Measurements from ENCODE around the gene CAMKK2. TPM values are rescaled to one million over a fixed set of nuclear protein-coding genes. Genes with fewer than 3 reads are reported as not detected.
"Not testable (repeated sequence)": the region's sequence is repeated elsewhere in the genome, so short reads cannot be mapped to it uniquely, and the experiment has no call there.

The CAMKK2 gene
- total RNA-seq, 4 donors from 2014 or later, result 18.4 to 25.8 (median 25.0) TPM

GRCh38 chr12:121209221-121209620, 87.3 kb downstream of the CAMKK2 start:
- Histone ChIP-seq H3K27ac (no peak overlapping the region), H3K36me3 (no peaks in the 10 kb centered on the region), H3K4me3 (peak overlapping the region; percentile 76), H3K9me3 (no peaks in the 10 kb centered on the region), H3K27me3 (no peaks in the 10 kb centered on the region), H3K4me1 (peaks cover 16% of the 10 kb centered on the region)
- WGBS, result 87% methylated on average over 15 of the region's 15 CpGs
- DNase-seq (ENCODE audit: low spot score in 2 of 2), result peak in 1 of 2 donors; percentile 72
- TF ChIP-seq POLR2AphosphoS5 (IDR thresholded peaks at IDR 0.05), result no peak
- no peak for TF ChIP-seq POLR2A (IDR thresholded peaks at IDR 0.05)
- no peak for TF ChIP-seq EP300 (IDR thresholded peaks at IDR 0.05)
- TF ChIP-seq CTCF (IDR thresholded peaks at IDR 0.05), result no peak

- not testable (repeated sequence) for DNase-seq (ENCODE audit: low spot score in 2 of 2); H3K4me3 ChIP-seq; H3K36me3 ChIP-seq; H3K27me3 ChIP-seq; H3K9me3 ChIP-seq; H3K27ac ChIP-seq
- peaks cover 16% of the 10 kb centered on the region for H3K4me1 ChIP-seq
- WGBS, result 91% methylated on average over 10 of the region's 10 CpGs
Observed at GRCh38 chr12:121208571-121208970, 87.9 kb downstream of the CAMKK2 start.

- H3K27ac ChIP-seq, result no peak overlapping the region
- TF ChIP-seq POLR2AphosphoS5 (IDR thresholded peaks at IDR 0.05) (no peak), EP300 (IDR thresholded peaks at IDR 0.05) (no peak), POLR2A (IDR thresholded peaks at IDR 0.05) (no peak), CTCF (IDR thresholded peaks at IDR 0.05) (no peak)
- H3K36me3 ChIP-seq, result no peaks in the 10 kb centered on the region
- no peak for DNase-seq (ENCODE audit: low spot score in 2 of 2)
- WGBS, result 66% methylated on average over 7 of the region's 7 CpGs
- H3K4me3 ChIP-seq, result no peak overlapping the region
- H3K4me1 ChIP-seq, result peaks cover 11% of the 10 kb centered on the region
- no peaks in the 10 kb centered on the region for H3K9me3 ChIP-seq
- H3K27me3 ChIP-seq, result no peaks in the 10 kb centered on the region
Observed at GRCh38 chr12:121205491-121205890, 91.0 kb downstream of the CAMKK2 start.

GRCh38 chr12:121203482-121203881, 93.0 kb downstream of the CAMKK2 start:
- WGBS, result 83% methylated on average over 11 of the region's 11 CpGs

GRCh38 chr12:121202407-121203355, 93.8 kb downstream of the CAMKK2 start:
- Histone ChIP-seq H3K36me3 (no peaks in the 10 kb centered on the region), H3K4me3 (no peak overlapping the region), H3K27me3 (no peaks in the 10 kb centered on the region), H3K4me1 (peaks cover 4% of the 10 kb centered on the region), H3K27ac (no peak overlapping the region), H3K9me3 (no peaks in the 10 kb centered on the region)
- no peak for DNase-seq (ENCODE audit: low spot score in 2 of 2)
- TF ChIP-seq EP300 (IDR thresholded peaks at IDR 0.05) (no peak), POLR2AphosphoS5 (IDR thresholded peaks at IDR 0.05) (no peak), POLR2A (IDR thresholded peaks at IDR 0.05) (no peak), CTCF (IDR thresholded peaks at IDR 0.05) (no peak)
- 66% methylated on average over 14 of the region's 14 CpGs for WGBS

More at GRCh38 chr12:121203482-121203881, 93.0 kb downstream of the CAMKK2 start:
- DNase-seq (ENCODE audit: low spot score in 2 of 2), result no peak
- H3K4me1 ChIP-seq, result peaks cover 4% of the 10 kb centered on the region
- H3K36me3 ChIP-seq, result no peaks in the 10 kb centered on the region
- no peak overlapping the region for H3K27ac ChIP-seq
- no peaks in the 10 kb centered on the region for H3K9me3 ChIP-seq
- no peak overlapping the region for H3K4me3 ChIP-seq
- TF ChIP-seq CTCF (IDR thresholded peaks at IDR 0.05), result no peak
- TF ChIP-seq POLR2AphosphoS5 (IDR thresholded peaks at IDR 0.05), result no peak
- no peak for TF ChIP-seq EP300 (IDR thresholded peaks at IDR 0.05)
- no peak for TF ChIP-seq POLR2A (IDR thresholded peaks at IDR 0.05)
- no peaks in the 10 kb centered on the region for H3K27me3 ChIP-seq

- not testable (repeated sequence) for H3K9me3 ChIP-seq; H3K4me3 ChIP-seq; H3K36me3 ChIP-seq; H3K27ac ChIP-seq; H3K27me3 ChIP-seq; DNase-seq (ENCODE audit: low spot score in 2 of 2); H3K4me1 ChIP-seq
- 90% methylated on average over 6 of the region's 6 CpGs for WGBS
Observed at GRCh38 chr12:121201140-121201539, 95.4 kb downstream of the CAMKK2 start.

All from suprapubic skin (tissue), 4 donors.